Measurements from ENCODE around the gene SLC6A9.

The SLC6A9 gene

GRCh38 chr1:44029911-44030604, 1.2 kb downstream of the SLC6A9 start:
- DNase-seq (ENCODE audit: low read depth in 1 of 2, low spot score in 1 of 2), result peak; percentile 71 to 89

DNA sequence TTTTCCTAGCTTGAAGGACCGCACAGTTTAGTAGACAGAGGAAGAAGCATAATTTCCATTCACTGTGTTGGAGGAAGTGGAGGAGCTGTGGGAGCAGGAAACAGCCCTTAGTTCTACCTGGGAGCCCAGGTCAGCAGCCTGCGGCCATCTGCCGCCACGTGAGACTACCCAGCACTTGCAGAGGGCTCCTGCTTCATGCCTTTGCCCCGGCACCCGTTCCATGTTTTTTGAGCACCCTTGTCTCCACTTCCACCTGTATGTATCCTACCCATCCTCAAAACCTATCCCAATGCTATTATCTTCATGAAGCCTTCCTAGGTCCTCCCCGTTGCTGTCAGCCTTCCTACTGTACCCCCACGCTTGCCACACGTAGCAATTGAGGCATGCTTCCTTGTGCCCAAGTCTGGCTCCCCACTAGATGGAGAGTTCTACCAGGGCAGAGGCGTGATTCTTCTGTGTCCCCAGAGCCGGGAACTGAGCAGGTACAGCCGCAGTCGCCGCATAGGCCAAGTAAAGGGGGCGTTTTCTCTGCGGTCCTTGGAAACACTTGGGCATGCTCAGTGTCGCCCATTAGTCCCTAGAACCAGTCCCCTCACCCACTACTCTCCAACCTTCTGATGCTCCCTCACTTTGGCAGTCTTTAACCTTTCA, 1.9 kb downstream of the SLC6A9 start:
- no peak for DNase-seq (ENCODE audit: low read depth in 1 of 2, low spot score in 1 of 2)

- DNase-seq (ENCODE audit: low read depth in 1 of 2, low spot score in 1 of 2), result no peak
Measured at GRCh38 chr1:44027320-44027719, 3.9 kb downstream of the SLC6A9 start.

DNA sequence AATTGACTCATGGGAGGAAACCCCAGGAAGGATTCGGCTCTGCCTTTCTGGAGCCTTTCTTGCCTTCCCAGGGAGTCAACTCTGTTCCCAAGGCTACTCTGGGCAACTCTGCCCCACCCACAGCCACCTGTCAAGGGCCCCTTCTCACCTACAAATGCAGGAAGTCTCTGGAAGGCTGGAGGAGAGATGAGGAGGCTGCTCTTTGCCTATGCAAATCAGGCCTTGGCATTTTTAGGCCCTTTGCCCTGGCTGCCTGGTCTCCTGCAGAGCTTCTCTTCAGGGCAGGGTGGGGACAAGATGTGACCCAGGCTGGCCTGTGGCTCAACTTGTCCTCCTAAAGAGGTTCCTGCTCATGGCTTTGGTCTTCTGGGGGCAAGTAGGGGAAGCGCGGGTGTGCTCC, 5.4 kb downstream of the SLC6A9 start:
- DNase-seq (ENCODE audit: low read depth in 1 of 2, low spot score in 1 of 2), result no peak

- no peak for DNase-seq (ENCODE audit: low read depth in 1 of 2, low spot score in 1 of 2)
Measured at GRCh38 chr1:44024903-44025525, 6.2 kb downstream of the SLC6A9 start.

- DNase-seq (ENCODE audit: low read depth in 1 of 2, low spot score in 1 of 2), result no peak
Measured at GRCh38 chr1:44024031-44024902, 7.0 kb downstream of the SLC6A9 start.

DNA sequence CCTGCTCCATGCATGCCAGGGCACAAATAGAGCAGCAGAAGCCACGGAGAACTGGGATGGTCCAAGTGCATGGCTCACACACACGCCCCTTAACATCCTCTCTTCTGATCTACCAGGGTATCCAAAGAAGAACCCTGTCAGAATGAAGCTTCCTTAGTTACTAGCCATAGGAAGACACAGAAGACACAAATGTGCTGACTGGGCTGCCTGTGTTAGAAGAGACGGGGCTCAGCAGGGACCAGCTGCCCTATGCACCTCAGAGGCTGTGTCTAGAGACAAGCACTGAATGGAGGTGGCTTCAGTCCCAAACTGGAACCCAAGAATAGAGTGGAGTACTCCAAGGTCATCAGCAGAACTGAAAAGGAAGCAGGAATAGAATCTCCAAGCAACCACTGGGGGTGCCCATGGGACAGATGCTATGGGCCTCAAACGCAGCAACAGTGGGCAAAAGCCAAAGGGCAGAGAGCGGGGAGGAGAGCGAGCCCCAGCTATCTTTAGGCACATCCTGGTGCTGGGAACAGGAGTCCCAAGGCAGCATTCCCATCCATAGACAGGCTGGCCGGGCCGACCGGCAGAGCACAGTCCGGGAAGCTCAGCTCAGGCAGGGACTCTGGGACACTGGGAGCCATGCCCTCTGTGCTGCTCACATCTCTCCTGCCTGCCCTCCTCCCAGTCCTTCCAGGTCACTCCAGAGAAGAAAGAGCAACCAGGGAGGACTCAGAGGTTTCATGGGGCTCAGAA, 9.5 kb downstream of the SLC6A9 start:
- DNase-seq (ENCODE audit: low read depth in 1 of 2, low spot score in 1 of 2), result no peak

GRCh38 chr1:44021156-44021555, 10.1 kb downstream of the SLC6A9 start:
- DNase-seq (ENCODE audit: low read depth in 1 of 2, low spot score in 1 of 2), result no peak

GRCh38 chr1:44020464-44020863, 10.8 kb downstream of the SLC6A9 start:
- no peak for DNase-seq (ENCODE audit: low read depth in 1 of 2, low spot score in 1 of 2)

- DNase-seq (ENCODE audit: low read depth in 1 of 2, low spot score in 1 of 2), result no peak
Measured at GRCh38 chr1:44019466-44019948, 11.8 kb downstream of the SLC6A9 start.

DNA sequence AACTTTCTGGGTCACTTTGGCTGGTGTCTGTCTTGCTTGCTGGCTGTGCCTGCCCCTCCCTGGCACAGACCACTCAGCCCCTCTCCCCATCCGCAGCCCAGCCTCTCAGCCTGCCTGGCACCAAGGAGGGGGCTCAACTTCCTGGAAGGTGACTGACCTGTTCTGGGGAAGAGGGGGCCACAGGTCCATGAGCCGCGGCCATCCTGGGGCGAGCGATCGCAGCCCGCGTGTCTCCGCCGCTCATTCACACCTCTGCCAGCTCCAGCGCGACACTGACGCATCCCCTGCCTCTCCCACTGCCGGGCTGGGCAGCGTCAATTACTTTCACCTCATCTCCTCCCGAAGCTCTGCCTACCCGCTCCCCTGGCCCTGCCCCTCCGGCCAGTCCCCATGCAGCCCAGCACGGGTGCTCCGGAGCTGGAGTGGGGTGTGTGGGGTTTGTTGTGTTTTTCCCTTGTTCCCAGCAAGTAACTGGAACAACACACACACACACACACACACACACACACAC, 14.3 kb downstream of the SLC6A9 start:
- no peak for DNase-seq (ENCODE audit: low read depth in 1 of 2, low spot score in 1 of 2)

DNA sequence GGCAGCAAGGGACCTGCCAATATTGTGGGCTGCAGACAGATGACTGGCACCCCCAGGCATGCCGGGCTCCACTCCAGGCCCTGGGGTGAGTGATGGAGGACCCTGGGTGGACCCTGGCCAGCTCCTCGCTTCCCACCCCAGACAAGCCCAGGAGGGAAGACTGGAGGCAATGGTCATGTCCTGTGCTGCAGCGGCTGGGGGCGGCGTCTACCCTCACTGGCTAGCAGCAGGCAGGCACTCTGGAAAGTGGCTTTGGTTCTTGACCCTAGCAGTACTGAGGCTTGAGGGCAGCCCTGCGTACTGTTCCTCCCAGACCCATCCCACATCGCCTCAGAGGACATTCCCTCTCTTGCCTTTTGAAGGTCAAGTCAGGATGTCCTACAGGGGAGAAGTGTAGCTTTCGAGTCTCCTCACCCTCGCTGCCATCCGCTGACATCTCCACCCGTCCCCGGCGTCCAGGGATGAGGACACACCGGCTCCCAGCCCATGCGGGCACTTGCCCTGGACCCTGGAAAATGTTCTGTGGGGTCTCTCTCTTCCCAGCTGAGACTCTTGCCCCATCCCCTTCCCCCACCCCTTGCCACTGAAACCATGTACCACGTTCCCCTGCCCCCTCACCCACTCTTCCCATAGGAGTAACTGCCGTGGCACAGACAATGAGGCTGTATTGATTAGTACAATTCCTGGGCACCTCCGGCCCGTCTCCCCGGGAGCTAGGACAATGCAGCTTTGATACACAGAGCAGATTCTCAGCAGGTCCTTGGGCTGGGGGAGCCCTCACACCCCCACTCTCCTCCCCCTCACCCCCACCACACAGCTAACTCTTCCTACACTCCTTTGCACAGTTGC, 15.0 kb downstream of the SLC6A9 start:
- no peak for DNase-seq (ENCODE audit: low read depth in 1 of 2, low spot score in 1 of 2)

DNA sequence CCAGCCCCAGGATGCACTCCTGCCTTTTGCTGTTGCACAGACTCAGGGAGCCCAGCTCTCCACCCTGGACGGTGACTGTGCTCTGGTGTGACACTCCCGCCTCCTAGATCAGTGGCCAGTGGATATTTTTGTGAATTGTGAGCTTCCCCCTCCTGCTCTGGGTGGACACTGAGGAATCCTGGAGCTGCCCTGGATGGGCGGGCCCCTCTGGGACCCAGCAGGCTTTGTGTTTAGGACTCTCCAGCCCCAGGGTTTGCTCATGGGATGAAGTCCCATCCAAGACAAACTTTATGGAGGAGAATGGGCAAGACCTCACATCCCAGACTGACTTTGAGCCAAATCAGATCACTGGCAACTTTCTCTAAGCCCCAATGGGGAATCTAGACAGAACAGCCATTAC, 16.1 kb downstream of the SLC6A9 start:
- no peak for DNase-seq (ENCODE audit: low read depth in 1 of 2, low spot score in 1 of 2)

GRCh38 chr1:44014365-44015104, 16.7 kb downstream of the SLC6A9 start:
- DNase-seq (ENCODE audit: low read depth in 1 of 2, low spot score in 1 of 2), result no peak

- DNase-seq (ENCODE audit: low read depth in 1 of 2, low spot score in 1 of 2), result no peak
Measured at GRCh38 chr1:44013949-44014348, 17.3 kb downstream of the SLC6A9 start.

DNA sequence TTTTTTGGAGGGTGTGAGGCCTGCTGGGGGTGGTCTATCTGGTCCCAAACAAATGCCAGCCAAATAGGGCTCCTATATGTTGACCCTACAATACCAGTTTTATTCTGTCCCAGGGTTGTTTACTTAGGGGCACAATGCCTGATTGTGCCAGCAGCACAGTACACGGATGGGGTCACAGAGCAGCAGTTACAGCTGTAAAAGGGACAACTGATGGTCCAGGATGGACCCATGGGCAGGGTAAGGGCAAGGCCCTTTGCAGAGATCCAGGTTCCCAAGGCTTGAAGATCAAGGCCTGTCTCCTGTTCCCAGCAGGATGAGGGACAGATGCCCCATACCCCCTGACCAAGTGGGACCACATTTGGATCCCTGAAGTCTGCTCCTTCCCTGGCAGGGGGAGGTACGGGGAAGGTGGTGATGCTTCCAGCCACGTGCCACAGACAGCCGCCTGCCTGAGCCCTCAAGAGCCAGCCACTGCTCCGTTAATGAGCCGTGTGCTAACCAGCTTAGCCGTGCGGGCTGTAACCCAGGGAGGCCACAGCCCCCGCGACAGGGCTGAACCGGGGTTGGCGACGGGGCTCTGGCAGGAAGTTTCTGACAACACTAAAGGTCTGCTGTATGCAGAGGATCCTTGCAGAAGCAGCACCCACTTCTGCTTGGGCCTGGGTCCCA, 18.2 kb downstream of the SLC6A9 start:
- DNase-seq (ENCODE audit: low read depth in 1 of 2, low spot score in 1 of 2), result no peak

GRCh38 chr1:44012404-44012803, 18.9 kb downstream of the SLC6A9 start:
- no peak for DNase-seq (ENCODE audit: low read depth in 1 of 2, low spot score in 1 of 2)

GRCh38 chr1:44010935-44011471, 20.3 kb downstream of the SLC6A9 start:
- no peak for DNase-seq (ENCODE audit: low read depth in 1 of 2, low spot score in 1 of 2)
